Skeletal muscle tissue (tissue), 4 donors: ENCODE measurements around the gene AKAP11. TPM values are rescaled to one million over a fixed set of nuclear protein-coding genes. Genes with fewer than 3 reads are reported as not detected.

Experiments used
- H3K27ac ChIP-seq: one replicate; pipeline ENCODE4 v1.7.0; 2013; ENCODE audit warnings: mild to moderate bottlenecking, low read depth, low read length, inconsistent platforms
- H3K27me3 ChIP-seq, 3 donors: one replicate each; pipeline ENCODE4 v1.7.0; 2013; ENCODE audit warnings: low read length in 3 of 3; ENCODE audit not compliant: control insufficient read depth in 3 of 3, insufficient read depth in 3 of 3
- H3K36me3 ChIP-seq, 3 donors: one replicate each; pipeline ENCODE4 v1.7.0; 2013; ENCODE audit warnings: low read length in 3 of 3; ENCODE audit not compliant: control insufficient read depth in 3 of 3, insufficient read depth in 3 of 3
- H3K4me1 ChIP-seq, 3 donors: one replicate each; pipeline ENCODE4 v1.7.0; 2013; ENCODE audit warnings: low read length in 3 of 3, mild to moderate bottlenecking in 3 of 3; ENCODE audit not compliant: control insufficient read depth in 3 of 3, insufficient read depth in 3 of 3
- H3K4me3 ChIP-seq, 3 donors: one replicate each; pipeline ENCODE4 v1.7.0; 2013; ENCODE audit warnings: low read length in 3 of 3
- H3K9ac ChIP-seq, 3 donors: one replicate each; pipeline ENCODE4 v1.7.0; 2013; ENCODE audit warnings: low read length in 3 of 3, mild to moderate bottlenecking in 3 of 3, moderate library complexity in 2 of 3, low read depth in 1 of 3
- H3K9me3 ChIP-seq, 3 donors: one replicate each; pipeline ENCODE4 v1.7.0; 2013; ENCODE audit warnings: low read length in 3 of 3; ENCODE audit not compliant: control insufficient read depth in 3 of 3
- total RNA-seq: library from RNA; depleted of rRNA; stranded (reverse); fragments of >200 nt; gene quantifications from one replicate; pipeline ENCODE4 v1.2.3, GENCODE V29; 2014
- donor health status: Osteomylitis.

Gene AKAP11
- total RNA-seq, 1 donor from 2014 or later: 16.7 TPM

DNA sequence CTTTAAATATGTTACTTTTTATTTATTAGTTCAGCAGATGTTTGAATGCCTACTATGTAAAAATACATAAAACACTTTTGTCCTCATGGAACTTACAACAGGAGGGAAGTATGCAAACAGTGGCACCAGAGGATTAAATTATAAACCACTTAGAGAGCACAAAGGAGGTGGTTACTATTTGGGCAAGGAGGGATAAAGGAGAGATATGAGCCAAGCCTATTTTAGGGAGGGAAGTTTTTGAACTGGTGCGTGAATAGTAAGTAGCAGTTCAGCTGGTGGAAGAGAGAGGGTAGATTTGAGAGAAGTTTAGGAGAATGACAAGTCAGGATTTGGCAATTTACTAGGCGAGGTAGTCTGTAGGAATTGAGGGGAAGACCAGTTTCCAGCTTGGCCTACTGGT is 8.6 kb downstream of the AKAP11 start:
- Histone ChIP-seq H3K27ac (no peak overlapping the region), H3K9ac (no peak overlapping the region), H3K36me3 (no peaks in the 10 kb centered on the region), H3K9me3 (no peaks in the 10 kb centered on the region), H3K27me3 (no peaks in the 10 kb centered on the region), H3K4me3 (no peak overlapping the region), H3K4me1 (no peaks in the 10 kb centered on the region)

DNA sequence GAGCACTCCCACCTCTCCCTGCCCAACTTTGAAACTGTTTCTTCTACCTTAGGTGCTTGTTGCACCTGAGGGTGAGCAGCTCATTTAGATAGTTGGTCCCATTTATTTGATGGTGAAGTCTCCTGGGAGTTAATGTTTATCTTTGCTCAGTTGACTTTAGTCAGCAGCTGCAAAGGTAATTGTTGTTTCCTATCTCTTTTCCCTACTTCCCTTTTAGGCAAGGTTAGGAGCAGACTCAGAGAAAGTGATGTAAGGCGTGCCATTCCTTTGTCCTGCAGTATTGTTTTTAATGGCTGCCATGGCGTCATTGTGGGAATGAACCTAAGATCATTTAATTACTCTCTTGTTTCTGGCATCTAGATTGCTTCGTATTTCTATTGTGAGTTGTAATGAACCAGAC is 11.6 kb downstream of the AKAP11 start:
- no peak overlapping the region for H3K27ac ChIP-seq
- H3K9me3 ChIP-seq: no peaks in the 10 kb centered on the region
- H3K9ac ChIP-seq: no peak overlapping the region
- H3K27me3 ChIP-seq: no peaks in the 10 kb centered on the region
- no peaks in the 10 kb centered on the region for H3K4me1 ChIP-seq
- peaks cover 0 to 10% (median 7%) of the 10 kb centered on the region in 3 donors for H3K36me3 ChIP-seq
- H3K4me3 ChIP-seq: no peak overlapping the region

DNA sequence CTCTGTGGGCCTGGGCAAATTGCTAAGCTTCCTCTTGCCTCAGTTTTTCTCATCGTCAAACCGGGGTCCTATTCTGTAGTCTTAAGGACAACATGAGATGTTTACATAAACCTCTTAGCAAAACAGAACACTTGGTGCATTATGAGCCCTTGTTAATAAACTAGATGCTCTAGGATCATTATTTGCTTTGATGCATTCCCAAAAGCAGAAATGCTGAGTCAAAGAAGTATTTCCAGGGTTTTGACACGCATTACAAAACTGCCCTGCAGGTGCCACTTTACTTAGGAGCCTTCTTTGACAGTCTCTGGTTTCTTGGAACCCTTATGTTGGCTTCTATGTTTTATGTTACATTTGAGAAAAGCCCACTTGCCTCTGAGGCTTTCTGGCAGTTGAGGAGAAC is 12.1 kb downstream of the AKAP11 start:
- H3K9me3 ChIP-seq: no peaks in the 10 kb centered on the region

DNA sequence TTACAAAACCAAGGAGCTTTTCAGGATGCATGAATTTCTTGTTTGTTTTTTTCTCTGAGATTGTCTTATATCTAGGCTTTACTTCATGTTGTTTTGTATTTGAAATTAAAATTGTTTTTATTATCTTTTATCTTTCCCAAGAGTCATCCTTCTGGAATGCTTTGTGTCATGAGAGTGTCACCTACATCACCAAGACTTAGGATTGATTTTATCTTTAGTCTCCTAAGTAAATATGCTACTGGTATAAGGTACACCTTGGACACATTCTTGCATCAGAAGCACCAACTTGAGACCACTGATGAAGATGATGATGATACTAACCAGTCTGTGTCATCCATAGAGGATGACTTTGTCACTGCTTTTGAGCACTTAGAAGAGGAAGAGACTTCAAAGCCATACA is 26.4 kb downstream of the AKAP11 start:
- peaks cover 0 to 4% (median 4%) of the 10 kb centered on the region in 3 donors for H3K4me1 ChIP-seq
- peaks cover 7 to 37% (median 34%) of the 10 kb centered on the region in 3 donors for H3K36me3 ChIP-seq
- no peak overlapping the region for H3K9ac ChIP-seq
- no peak overlapping the region for H3K27ac ChIP-seq
- H3K9me3 ChIP-seq: peaks cover 0 to 1% (median 0%) of the 10 kb centered on the region in 3 donors
- no peaks in the 10 kb centered on the region for H3K27me3 ChIP-seq
- no peak overlapping the region for H3K4me3 ChIP-seq

More for the DNA sequence above, 12.1 kb downstream of the AKAP11 start:
- H3K9ac ChIP-seq: no peak overlapping the region
- no peak overlapping the region for H3K27ac ChIP-seq
- H3K36me3 ChIP-seq: peaks cover 0 to 14% (median 12%) of the 10 kb centered on the region in 3 donors
- no peaks in the 10 kb centered on the region for H3K27me3 ChIP-seq
- no peaks in the 10 kb centered on the region for H3K4me1 ChIP-seq
- H3K4me3 ChIP-seq: no peak overlapping the region

DNA sequence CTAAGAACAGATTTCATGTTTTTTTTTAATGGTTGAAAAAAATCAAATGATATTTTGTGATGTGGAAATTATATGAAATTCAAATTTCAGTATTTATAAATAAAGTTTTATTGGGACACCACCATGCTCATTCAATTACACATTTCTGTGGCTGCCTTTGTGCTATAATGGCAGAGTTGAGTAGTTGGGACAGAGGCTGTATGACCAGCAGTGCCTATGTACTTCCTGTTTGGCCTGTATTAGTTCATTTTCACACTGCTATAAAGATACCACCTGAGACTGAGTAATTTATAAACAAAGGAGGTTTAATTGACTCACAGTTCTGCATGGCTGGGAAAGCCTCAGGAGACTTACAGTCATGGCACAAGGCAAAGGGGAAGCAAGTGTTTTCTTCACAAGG is 33.6 kb downstream of the AKAP11 start:
- H3K4me3 ChIP-seq: no peak overlapping the region
- H3K9ac ChIP-seq: no peak overlapping the region
- no peaks in the 10 kb centered on the region for H3K27me3 ChIP-seq
- peaks cover 0 to under 1% (median 0%) of the 10 kb centered on the region in 3 donors for H3K9me3 ChIP-seq
- H3K36me3 ChIP-seq: peaks cover 3 to 20% (median 19%) of the 10 kb centered on the region in 3 donors
- no peak overlapping the region for H3K27ac ChIP-seq
- peaks cover 0 to 8% (median 3%) of the 10 kb centered on the region in 3 donors for H3K4me1 ChIP-seq

DNA sequence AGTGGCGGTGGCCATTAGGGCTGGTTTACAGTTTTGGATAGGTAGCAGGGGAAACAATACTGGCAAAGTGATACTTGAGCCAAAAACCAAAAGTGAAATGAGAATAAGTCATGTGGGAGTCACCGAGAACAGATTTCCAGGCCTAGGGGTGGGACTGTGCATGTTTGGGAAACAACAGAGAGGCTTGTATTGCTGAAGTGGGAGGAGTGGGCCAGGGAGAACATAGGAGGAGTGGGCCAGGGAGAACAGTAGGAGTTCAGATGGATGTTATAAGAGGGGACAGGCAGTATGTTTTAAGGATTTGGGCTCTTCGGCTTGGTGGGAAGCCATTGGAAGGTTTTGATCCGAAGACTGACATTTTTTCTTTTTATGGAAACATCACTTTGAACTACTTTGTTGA is 35.5 kb downstream of the AKAP11 start:
- no peaks in the 10 kb centered on the region for H3K27me3 ChIP-seq
- no peaks in the 10 kb centered on the region for H3K9me3 ChIP-seq
- H3K4me1 ChIP-seq: peaks cover 0 to 8% (median 0%) of the 10 kb centered on the region in 3 donors
- H3K9ac ChIP-seq: no peak overlapping the region
- H3K36me3 ChIP-seq: peaks cover 0 to 9% (median 7%) of the 10 kb centered on the region in 3 donors
- no peak overlapping the region for H3K4me3 ChIP-seq
- H3K27ac ChIP-seq: no peak overlapping the region

- H3K4me1 ChIP-seq: no peaks in the 10 kb centered on the region
- H3K9ac ChIP-seq: no peak overlapping the region
- no peak overlapping the region for H3K27ac ChIP-seq
- no peak overlapping the region for H3K4me3 ChIP-seq
- H3K36me3 ChIP-seq: peaks cover 0 to 12% (median 3%) of the 10 kb centered on the region in 3 donors
- no peaks in the 10 kb centered on the region for H3K9me3 ChIP-seq
- no peaks in the 10 kb centered on the region for H3K27me3 ChIP-seq
Measured at GRCh38 chr13:42312817-42313431, 41.0 kb downstream of the AKAP11 start.

DNA sequence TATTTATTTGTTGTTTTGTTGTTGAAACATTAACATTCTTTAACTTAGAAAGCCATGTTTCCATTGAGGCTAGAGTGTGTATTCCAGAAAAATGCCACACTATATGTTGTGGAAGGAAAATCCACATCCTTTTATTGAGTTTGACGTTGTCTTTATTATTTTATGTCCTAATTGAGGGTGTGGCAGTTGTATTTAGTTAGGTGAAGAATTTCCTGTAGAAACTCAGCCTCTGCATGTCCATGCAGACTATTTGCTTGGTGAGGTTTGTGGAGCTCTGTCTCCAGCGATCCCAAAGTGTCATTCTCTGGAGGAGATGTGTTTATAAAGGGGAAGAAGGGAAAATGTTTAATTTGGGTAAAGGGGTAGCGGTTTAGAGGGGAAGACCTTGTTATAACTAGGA is 46.6 kb downstream of the AKAP11 start:
- Histone ChIP-seq H3K27me3 (no peaks in the 10 kb centered on the region), H3K9ac (no peak overlapping the region), H3K4me1 (peaks cover 0 to 5% (median 0%) of the 10 kb centered on the region in 3 donors), H3K36me3 (peaks cover 0 to 5% (median 0%) of the 10 kb centered on the region in 3 donors), H3K9me3 (no peaks in the 10 kb centered on the region), H3K27ac (no peak overlapping the region), H3K4me3 (no peak overlapping the region)

- Histone ChIP-seq H3K9me3 (no peaks in the 10 kb centered on the region), H3K36me3 (peaks cover 0 to 5% (median 0%) of the 10 kb centered on the region in 3 donors), H3K4me3 (no peak overlapping the region), H3K9ac (no peak overlapping the region), H3K27me3 (no peaks in the 10 kb centered on the region), H3K4me1 (peaks cover 0 to 5% (median 0%) of the 10 kb centered on the region in 3 donors), H3K27ac (no peak overlapping the region)
Measured at GRCh38 chr13:42320375-42320787, 48.4 kb downstream of the AKAP11 start.

- Histone ChIP-seq H3K36me3 (no peaks in the 10 kb centered on the region), H3K9me3 (no peaks in the 10 kb centered on the region), H3K4me3 (no peak overlapping the region), H3K9ac (peak overlapping the region in 1 of 3 donors; percentile 65), H3K4me1 (peaks cover 0 to 5% (median 0%) of the 10 kb centered on the region in 3 donors), H3K27ac (no peak overlapping the region), H3K27me3 (no peaks in the 10 kb centered on the region)
Measured at GRCh38 chr13:42322806-42323205, 50.9 kb downstream of the AKAP11 start.
